Fibroblast of skin of back (primary cell): ENCODE results near the gene INTS15. TPM values are rescaled to one million over a fixed set of nuclear protein-coding genes. Genes with fewer than 3 reads are reported as not detected.
"Not testable (repeated sequence)": the region's sequence is repeated elsewhere in the genome, so short reads cannot be mapped to it uniquely, and the experiment has no call there.

ENCODE experiments used
- DNase-seq: peaks from one replicate; pipeline ENCODE4 v3.0.0-alpha.2; 2013
- polyA plus RNA-seq, 2 experiments: library from polyadenylated mRNA; unstranded; fragments of 120-200 nt; gene quantifications; one replicate each; pipeline ENCODE4 v1.2.1, GENCODE V29; 2013; ENCODE audit not compliant: insufficient read length in 2 of 2

Gene INTS15
- polyA plus RNA-seq (2013, experiment 1 of 2; ENCODE audit: insufficient read length) = 23.5 TPM
- 17.6 TPM for polyA plus RNA-seq (2013, experiment 2 of 2; ENCODE audit: insufficient read length)

DNA sequence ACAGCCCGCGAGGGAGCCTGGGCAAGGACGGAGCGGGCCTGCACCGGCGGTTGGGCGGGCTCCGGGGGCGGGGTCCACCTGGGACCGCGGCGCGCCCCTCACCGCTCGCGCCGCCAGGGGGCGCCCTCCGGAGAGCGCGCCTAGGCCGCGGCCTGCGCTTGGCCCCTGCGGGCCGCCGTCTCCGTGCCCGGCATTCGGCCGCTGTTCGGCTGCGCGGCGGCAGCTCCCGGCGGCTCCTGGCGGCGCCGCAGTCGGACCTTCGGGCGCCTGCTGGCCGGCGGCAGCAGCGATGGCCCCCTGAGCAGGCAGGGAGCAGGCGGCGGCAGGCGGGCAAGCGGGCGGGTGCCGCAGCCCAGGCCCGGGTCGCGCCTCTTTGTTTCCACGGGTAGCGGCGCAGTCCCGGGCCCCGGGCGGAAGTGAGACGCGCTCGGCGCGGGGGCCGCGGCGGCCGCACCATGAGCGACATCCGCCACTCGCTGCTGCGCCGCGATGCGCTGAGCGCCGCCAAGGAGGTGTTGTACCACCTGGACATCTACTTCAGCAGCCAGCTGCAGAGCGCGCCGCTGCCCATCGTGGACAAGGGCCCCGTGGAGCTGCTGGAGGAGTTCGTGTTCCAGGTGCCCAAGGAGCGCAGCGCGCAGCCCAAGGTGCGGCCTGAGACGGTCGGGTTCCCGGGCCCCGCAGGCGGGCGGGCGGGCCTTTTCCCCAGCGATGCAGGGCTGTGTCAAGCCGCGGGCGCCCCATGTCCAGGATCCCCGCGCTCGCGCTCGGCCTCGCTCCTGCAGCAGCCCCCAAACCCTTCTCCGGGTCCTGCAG, at the start of gene INTS15:
TSS of gene INTS15 (plus strand) at position 193 of the 816 bp plus-strand sequence. CDS start at position 456, 263 bp downstream.
- DNase-seq = peak; percentile 83

- no peak for DNase-seq
Measured at GRCh38 chr7:6542368-6542767, 47.5 kb upstream of the INTS15 start.

- DNase-seq = no peak
Measured at GRCh38 chr7:6545398-6546126, 44.3 kb upstream of the INTS15 start.

DNA sequence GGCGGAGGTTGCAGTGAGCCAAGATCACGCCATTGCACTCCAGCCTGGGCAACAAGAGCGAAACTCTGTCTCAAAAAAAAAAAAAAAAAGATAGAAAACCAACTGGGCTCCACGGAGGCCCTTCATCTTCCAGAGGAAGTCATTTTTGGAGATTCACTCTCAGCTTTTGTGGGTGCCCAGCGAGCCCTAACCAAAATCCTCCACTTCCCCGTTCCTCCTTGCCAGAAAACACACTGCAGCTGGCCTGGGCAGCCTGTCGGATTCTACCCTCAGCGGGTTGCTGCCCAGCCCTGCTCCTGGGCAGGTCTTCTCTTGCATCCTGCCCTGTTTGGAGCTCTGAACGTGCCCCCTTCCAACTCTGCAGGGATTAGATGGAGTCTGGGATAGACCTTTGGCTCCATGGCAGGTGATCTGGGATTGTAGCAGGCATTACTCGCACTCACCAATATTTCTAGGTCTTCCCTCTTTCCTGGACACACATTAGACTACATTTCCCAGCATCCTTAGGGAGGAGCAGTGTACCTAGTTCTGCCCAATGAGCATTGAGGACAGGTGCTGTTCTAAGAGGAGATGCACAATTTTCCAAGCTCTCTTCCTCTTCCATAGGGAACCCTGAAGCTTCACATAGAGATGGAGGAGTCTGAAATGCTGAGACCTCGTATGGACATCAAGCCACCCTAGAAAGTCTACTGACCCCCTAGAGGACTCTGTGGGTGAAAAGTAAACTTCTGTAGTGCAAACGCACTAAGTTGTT, 43.1 kb upstream of the INTS15 start:
- no peak for DNase-seq

GRCh38 chr7:6547400-6547799, 42.4 kb upstream of the INTS15 start:
- DNase-seq = no peak

DNA sequence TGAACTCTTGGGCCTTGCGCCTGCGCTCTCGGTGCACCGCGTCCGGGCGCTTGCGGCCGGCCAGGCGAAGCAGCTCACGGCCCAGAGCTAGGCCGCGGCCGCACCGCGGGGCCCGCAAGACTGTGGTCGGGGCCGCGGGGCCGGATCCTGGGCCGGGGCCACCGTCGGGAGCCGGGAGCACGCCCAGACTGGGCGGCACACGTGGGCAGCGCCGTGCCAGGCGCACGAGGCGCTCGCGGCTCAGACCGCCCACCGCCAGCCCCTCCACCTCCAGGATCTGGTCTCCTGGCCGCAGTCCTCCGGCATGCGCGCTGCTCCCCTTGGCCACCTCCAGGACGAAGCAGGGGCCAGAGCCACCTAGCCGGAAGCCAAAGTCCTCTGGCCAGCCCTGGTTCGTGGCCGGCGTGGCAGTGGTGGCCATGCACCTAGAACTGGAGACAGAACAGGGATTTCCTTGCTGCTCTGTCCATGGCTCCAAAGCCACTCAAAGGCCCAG, 38.8 kb upstream of the INTS15 start, which contains the start of gene GRID2IP:
TSS of gene GRID2IP (minus strand) at position 446 of the 496 bp plus-strand sequence. CDS start at position 421, 25 bp downstream.
- DNase-seq = no peak

DNA sequence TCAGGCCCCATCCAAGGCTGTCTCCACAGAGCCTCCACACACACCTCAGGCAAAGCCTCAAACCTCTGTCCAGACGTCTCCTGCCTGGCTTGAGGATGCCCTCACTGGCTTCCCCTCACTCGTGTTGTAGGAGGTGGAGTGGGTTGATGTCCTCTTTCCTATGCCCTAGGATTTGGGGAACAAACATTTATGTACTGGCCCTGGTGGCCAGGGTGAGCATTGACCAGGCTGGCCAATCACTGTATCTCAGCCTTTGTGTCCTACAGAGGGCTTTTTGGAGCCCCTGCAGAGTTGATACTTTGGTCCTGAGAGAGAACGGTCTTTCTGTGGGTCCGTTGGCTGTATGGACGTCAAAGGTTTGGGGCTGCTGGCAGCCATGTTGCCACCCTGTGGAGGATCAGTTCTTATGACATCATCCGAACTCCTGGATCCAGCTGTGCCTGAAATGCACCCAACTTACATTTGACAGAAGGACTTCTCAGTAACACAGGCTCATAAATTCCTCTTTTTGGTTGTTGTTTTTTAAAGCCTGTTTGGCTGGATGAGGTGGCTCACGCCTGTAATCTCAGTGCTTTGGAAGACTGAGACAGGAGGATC, 36.3 kb upstream of the INTS15 start:
- DNase-seq = no peak

DNA sequence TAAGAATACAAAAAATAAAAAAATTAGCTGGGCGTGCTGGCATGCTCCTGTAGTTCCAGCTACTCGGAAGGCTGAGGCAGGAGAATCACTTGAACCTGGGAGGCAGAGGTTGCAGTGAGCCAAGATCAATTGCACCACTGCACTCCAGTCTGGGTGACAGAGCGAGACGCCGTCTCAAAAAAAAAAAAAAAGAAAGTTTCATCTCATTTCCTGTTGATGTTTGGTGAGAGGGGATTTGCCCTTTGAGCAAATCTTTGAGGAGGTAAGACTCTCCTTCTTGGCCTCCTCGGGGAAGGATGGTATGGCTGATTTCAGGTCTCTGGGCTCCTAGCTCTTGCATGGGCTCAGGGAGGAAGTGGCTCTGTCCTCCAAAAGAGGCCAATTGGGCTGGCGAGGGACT, 35.0 kb upstream of the INTS15 start:
- DNase-seq = no peak

DNA sequence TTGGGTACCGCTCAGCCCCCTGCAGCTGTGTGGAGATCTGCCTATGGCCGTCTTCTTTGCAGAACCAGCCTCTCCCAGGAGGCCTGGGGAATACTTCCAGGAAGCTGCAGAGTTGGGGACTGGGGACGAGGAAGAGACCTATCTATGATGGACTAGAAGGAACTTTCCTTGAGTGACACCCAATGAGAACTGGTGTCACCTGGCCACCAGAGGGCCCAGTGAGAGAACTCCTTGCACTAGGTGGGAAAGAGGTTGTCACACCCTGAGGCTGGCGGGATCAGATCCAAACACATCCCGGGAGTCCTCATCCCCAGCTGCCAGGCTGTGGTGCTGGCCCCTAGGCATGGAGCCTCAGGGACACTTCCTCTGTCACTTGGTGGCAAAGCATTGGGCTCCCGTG, 33.6 kb upstream of the INTS15 start:
- DNase-seq = no peak

DNA sequence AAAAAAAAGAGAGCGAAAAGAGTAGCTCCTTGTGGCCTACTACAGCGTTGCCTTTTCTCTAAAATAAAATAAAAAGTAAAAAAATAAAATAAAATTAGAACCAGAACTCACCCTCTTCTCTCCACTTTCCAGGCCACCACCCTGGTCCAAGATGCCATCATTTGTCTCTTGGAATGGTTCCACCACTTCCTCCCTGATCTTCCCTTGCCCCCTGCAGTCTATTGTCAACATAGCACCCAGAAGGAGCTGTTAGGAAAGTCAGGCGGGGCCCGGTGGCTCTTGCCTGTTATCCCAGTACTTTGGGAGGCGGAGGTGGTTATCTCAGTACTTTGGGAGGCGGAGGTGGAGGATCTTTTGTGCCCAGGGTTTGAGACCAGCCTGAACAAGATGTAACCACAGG, 31.0 kb upstream of the INTS15 start:
- DNase-seq = peak; percentile 49

GRCh38 chr7:6559896-6560295, 29.9 kb upstream of the INTS15 start:
- no peak for DNase-seq

- DNase-seq = no peak
Measured at GRCh38 chr7:6562106-6562505, 27.7 kb upstream of the INTS15 start.

GRCh38 chr7:6563936-6564770, 25.7 kb upstream of the INTS15 start:
- DNase-seq = no peak

- DNase-seq = no peak
Measured at GRCh38 chr7:6565655-6566054, 24.2 kb upstream of the INTS15 start.

GRCh38 chr7:6567886-6568285, 21.9 kb upstream of the INTS15 start:
- no peak for DNase-seq

DNA sequence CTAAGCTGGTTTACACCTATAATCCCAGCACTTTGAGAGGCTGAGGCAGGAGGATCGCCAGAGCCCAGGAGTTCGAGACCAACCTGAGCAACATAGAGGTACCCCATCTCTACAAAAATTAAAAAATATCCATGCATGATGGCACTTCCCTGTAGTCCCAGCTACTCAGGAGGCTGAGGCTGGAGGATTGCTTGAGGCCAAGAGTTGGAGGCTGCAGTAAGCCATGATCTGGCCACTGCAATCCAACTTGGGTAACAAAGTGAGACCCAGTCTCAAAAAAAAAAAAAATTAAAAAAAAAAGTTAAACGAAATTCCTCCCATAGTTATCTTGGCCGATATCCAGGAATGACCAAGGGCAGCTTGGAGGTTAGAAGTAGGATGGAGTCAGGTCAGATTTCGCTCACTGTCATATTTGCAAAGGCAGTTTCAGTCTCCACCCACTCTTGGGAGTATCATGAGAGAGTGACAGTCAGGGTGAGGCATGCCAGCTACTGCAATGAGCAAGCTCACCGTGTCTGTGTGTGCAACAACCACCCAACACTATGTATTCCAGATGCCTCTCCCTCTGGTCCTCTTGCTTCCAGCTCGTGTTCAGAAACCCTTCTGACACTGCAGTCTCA, 18.6 kb upstream of the INTS15 start:
- DNase-seq = peak; percentile 10

DNA sequence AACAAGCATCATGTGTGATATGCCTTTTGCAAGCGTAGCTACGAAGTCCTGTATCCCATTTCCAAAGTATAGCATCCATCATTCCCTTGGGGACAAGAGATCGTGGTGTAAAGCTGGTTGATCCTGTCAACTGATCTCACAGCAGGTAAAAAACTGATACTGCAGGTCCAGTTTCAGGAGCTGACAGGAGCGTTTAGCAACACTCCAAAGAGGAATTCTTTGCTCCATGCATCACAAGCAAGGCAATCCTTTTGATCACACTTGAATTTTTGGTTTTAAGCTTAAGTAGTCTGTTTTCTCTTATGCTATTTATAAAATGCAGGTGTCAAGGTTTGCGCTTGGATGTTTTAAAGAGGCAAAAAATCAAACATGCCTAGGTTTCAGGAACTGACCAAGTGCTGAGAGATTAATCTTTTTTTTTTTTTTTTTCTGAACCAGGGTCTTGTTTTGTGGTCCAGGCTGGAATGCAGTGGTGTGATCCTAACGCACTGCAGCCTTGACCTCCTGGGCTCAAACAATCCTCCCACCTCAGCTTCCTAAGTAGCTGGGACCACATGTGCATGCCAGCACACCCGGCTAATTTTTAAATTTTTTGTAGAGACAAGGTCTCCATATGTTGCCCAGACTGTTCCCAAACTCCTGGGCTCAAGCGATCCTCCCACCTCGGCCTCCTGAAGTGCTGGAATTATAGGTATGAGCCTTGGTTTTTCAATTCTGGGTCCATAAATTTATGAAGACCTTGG, 14.4 kb upstream of the INTS15 start:
- DNase-seq = no peak

DNA sequence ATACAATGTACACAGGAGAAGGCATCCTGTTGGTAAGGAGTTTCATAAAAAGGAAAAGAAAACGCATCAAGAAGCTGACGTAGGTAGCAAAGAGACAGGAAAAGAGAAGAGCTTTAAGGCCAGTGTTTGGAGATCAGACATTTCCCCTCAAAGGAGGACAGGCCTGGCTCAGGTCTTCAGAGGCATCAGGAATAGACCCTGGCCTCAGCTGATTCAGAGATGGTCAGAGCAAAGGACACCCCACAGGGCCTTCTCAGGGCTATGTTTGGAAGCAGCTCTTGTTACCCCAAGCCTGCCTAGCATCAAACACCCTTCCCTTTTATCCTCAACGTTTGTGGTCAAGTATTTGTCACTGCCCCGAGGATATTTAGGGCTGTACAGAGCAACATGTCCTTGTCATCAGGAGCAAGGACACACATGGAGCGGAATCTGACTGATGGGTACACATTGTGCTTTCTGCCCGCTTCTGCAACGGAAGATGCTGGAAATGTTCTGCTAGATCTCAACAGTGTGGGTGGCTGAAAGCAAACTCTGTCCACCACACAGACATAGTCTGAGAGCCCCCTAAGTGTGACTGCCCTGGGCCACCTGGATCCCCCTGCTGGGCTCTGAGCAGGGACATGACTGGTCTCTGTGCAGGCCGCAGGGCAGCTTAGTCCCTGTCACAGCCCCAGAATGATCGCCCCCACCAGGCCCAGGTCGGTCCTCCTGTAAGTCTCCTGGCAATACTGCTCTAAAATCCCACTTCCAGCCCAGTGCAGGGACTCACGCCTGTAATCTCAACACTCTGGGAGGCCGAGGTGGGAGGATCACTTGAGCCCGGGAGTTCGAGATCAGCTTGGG, 13.6 kb upstream of the INTS15 start:
- DNase-seq = no peak

DNA sequence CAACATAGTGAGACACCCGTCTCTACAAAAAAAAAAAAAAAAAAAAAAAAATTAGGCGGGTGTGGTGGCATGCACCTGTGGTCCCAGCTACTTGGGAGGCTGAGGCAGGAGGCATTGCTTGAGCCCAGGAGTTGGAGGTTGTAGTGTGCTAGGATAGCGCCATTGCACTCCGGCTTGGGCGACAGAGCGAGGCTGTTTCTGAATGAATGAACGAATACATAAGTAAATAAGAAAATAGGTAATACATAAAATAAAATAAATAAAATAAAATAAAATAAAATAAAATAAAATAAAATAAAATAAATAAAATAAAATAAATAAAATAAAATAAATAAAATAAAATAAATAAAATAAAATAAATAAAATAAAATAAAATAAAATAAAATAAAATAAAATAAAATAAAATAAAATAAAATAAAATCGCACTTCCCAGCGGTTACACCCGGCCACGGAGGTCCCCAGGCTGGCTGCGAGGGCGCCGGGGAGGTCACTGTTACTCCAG, 12.9 kb upstream of the INTS15 start:
- DNase-seq = not testable (repeated sequence)
